H54 (cell line): ENCODE measurements around the gene ACOXL.

ENCODE experiments used
- DNase-seq: peaks from one replicate; pipeline ENCODE4 v3.0.0; 2011; ENCODE audit warnings: low spot score, mixed read lengths; ENCODE audit not compliant: insufficient read length
- FAIRE-seq: peaks from 3 replicates; lab custom pipeline; 2011; peaks lifted over from hg19 to GRCh38; lab: Jason Lieb, UNC
- POLR2A ChIP-seq: IDR thresholded peaks from 2 replicates; pipeline ENCODE4 v1.6.1; 2011; ENCODE audit warnings: low read depth, mild to moderate bottlenecking, low read length

The ACOXL gene

DNA sequence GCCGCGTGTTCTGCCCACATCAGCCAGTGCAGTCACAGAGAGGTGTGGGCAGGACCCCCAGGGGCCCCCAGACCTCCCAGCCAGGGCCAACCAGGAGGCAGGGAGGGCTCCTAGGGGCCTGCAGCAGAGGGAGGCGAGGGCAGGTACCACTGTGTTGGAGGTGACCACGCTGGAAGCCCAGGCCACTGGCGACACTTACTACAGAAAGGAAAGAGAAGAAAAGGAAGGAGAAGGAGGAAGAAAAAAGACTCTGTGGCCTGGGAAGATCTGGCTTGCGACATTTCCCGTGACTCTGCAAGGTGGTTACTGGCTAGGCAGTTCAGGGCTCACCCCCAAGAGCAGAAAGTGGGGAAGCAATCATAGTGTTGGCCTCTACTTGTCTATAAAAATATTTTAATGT lies 290.3 kb downstream of the ACOXL start:
- DNase-seq, result no peak
- TF ChIP-seq POLR2A, result no peak

DNA sequence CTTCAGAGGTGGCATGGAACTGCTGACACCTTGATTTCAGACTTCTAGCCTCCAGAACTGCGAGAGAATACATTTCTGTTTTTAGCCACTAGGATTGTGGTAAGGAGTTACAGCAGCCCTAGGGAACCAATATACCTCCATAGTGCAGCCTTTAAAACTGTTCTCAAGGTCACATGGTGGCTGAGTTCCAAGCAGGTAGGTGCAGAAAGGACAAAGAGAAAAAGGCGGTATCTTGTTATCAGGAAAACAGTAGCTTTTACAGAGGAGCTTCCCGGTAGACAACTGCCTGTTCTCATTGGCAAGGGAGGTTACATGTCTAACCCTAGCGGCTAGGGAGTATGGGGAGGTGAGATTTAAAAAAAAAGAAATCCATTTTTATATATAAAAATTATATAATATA lies 292.1 kb downstream of the ACOXL start:
- FAIRE-seq, result no peak
- DNase-seq, result no peak
- no peak for TF ChIP-seq POLR2A

More for the DNA sequence above, 290.3 kb downstream of the ACOXL start:
- FAIRE-seq, result no peak

GRCh38 chr2:111025288-111025687 lies 292.9 kb downstream of the ACOXL start:
- FAIRE-seq, result no peak

DNA sequence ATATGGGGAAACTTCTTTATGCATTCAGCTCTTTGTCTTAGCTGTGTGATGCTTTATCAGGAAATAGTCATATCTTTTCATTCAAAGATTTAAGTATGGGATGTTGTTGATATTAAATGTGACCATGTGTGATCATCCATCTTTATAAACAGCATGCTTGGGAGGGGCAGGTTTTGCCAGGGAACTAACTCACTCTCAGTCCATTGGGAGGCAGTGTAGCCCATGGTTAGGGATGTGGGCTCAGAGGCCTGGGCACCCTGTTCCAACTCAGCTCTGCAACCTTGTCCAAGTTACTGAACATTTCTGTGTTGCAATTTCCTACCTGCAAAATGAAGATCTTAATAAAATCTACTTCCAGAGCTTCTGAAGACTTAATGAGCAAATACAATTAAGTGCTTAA lies 296.3 kb downstream of the ACOXL start:
- TF ChIP-seq POLR2A, result no peak
- peak; percentile 16 for DNase-seq
- FAIRE-seq, result peak; percentile 45

More at GRCh38 chr2:111025288-111025687, 292.9 kb downstream of the ACOXL start:
- no peak for TF ChIP-seq POLR2A
- DNase-seq, result no peak

DNA sequence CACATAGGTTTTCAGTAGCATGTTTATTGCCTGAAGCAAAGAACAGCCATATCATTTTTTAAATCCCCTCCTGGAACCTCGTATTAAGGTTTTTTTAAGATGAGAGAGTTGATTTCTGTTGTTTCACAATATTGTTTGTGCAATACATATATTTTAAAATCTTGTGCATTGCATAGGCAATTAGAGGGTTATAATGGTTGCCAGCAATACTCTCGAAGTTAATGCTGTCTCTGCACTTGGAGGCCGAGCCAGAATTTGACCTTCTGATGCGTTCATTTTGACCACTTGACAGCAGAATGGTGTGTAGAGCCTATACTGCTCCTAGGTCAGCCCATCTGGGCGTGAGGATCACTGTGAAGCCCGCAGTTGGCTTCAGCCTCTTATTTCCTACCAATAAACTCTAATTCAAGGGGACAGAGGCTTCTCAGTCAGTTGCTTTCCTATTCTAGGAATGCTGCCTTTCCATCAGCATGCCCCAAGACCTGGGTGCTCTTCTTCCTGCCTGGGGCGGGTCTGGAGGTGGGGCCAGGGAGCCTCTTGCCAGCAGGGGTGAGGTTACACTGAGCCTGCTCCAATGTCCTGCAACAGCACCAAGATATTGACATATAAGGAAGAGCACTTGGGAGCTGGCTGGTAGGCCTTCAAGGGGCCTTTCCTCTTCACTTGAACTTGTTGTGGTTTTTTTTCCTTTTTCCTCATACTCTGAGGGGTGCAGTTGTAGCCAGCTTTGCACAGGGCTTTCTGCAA lies 297.0 kb downstream of the ACOXL start:
- FAIRE-seq (peak; percentile 6), DNase-seq (peak; percentile 30)
- no peak for TF ChIP-seq POLR2A

DNA sequence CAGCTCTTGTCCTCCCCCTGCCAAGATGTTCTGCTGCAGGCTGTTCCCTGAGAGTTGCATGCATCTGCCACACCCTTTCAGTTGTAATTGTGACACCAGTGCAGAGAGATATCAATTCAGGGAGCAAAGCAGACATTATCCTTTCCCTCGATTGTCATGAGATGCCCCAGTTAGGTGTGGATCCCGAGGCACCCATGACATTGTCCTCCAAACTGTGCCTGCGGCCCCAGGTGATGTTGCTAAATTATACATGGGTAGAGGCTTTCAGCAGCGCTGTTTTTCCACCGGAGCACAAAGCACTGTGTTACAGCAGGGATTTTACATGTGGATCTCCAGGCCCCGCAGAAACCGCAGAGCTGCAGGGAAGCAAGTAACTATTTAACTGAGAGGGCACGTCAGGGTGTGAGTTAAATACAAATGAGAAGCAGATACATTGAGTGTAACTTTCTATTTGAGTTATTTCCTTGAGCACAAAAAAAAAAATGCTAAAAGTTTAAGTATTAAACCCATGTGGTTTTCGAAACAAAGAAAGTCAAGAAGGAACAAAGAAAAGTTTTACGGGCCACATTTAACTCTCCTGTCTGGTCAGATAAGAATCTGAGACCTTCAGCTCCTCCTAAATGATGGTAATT lies 298.0 kb downstream of the ACOXL start:
- no peak for TF ChIP-seq POLR2A
- FAIRE-seq (no peak), DNase-seq (no peak)

DNA sequence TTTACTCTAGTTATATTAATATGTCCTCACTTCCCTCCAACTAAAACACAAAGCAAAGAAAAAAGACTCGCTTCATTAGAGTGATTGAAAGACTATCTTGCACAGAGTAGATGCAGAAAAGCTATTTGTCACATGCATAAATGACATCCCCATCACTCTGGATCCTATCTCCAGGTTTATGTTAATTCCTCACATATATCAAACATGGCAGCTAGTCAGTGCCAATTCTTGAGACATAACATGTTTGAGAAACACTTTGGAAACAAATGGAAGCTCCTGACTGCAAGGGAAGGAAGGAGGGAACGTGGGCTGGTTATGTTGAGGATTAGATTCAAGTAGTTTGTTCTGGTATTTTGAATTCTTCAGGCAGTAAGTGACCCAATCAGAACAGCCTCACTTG lies 298.6 kb downstream of the ACOXL start:
- no peak for TF ChIP-seq POLR2A
- no peak for FAIRE-seq
- no peak for DNase-seq

- TF ChIP-seq POLR2A, result no peak
Observed at GRCh38 chr2:111031546-111032478, 299.4 kb downstream of the ACOXL start.

DNA sequence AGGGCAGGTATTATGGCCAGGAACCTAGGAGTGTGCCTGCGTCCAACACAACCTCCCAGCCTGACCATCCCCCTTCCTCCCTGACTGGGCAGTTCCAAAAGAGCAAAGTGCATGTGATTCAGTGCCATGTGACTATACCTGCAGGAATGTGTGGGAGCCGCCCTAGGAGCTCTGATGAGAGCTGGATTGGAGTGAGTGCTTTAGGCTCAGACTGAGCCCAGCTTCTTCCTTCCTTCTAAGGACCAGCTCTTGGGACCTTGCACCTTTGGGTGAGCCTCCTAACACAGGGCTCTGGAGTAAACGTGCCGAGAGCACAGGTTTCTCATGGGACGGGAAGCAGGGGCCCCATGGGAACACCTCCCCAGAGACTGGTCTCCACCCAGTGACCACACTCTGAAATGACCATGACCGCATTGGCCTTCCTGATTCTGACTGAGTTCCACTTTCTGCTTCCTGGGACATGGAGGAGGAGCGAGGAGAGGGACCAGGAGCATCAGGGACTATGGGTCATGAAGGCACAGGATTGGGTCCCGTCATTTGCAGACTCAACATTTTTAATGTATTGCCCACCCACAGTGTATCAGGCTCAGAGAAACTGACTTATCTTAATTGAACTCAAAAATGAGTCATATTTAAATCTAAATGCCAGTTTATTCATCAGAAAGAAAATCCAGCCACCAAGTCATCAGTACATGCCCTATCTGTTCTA lies 300.5 kb downstream of the ACOXL start:
- DNase-seq, result peak; percentile 65
- no peak for FAIRE-seq
- TF ChIP-seq POLR2A, result no peak

More at GRCh38 chr2:111031546-111032478, 299.4 kb downstream of the ACOXL start:
- FAIRE-seq (no peak), DNase-seq (no peak)

DNA sequence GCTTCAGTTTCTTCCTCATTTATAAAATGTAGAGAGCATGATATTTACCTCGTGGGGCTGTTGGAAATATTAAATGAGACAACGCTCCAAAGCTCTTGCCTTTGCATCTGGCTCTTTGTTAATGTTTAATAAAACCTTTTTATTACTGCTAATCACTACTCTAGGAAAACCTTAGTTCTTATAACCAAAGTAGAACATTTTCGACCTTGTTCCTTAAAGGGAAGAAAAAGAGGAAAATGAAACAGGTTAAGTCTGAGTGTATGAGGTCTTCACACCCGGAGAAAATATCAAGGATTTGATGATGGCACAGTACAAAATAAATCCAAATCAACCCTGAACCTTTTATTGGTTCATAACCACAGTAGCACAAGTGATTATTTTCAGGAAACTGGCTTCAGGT lies 301.8 kb downstream of the ACOXL start:
- no peak for TF ChIP-seq POLR2A
- DNase-seq (no peak), FAIRE-seq (no peak)

DNA sequence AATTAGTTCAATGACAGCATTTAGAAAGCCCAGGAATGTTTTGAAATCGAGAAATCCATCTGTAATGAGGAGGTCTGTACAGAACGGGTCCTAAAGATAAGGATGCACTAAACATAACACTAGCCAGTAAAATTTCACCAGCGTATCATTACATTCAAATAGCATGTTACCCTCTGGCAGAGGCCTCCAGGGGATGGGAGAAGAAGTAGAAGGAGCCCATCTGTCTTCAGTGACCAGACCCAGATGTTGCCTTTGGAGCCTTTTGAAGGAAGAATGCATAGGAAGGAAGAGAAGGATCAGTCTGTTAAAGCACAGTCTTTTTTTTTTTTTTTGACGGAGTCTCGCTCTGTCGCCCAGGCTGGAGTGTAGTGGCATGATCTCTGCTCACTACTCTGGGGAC lies 302.2 kb downstream of the ACOXL start:
- no peak for FAIRE-seq
- TF ChIP-seq POLR2A, result no peak
- DNase-seq, result no peak

- DNase-seq, result no peak
- FAIRE-seq, result no peak
- TF ChIP-seq POLR2A, result no peak
Observed at GRCh38 chr2:111035830-111036441, 303.6 kb downstream of the ACOXL start.

DNA sequence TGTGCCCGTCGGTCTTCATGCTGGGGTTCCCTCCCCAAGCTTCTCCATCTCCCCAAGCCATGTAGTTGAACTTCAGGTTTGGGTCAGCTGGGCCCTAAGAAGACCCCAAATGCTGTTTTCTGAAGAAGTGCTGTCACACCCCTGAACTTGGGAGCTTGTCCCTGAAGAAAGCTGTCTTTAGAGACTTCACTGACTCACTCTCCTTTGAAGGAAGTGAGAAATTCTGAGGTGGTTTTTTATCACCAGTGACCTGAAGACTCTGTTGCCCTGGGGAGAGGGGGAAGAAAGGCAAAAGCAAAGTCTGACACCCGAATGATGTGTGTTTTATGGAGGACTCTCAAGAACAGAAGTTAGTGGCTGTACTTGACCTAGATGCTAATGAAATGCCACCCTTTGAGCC lies 304.8 kb downstream of the ACOXL start:
- no peak for FAIRE-seq

More for the DNA sequence above, 304.8 kb downstream of the ACOXL start:
- peak; percentile 12 for DNase-seq
- no peak for TF ChIP-seq POLR2A
